Calu3 (cell line): ENCODE data around the gene SMIM5. TPM values are rescaled to one million over a fixed set of nuclear protein-coding genes. Genes with fewer than 3 reads are reported as not detected.
A peak's percentile ranks its signal among the peaks of the same experiment; 100 is the strongest.

Source experiments
- BruUV-seq: library from RNA; stranded (reverse); fragments of 400-500 nt; replicated peaks from 2 replicates; lab custom pipeline; 2021; lab: Mats Ljungman, UMichigan
- CTCF ChIA-PET: fragments of 300-600 bp; sonication (Branson Sonifier 250); formaldehyde crosslinking; loops from one replicate; lab custom pipeline; 2022; ENCODE audit warnings: antibody characterized with exemption; lab: Charles Lee
- DNase-seq: peaks from one replicate; pipeline ENCODE4 v3.0.0; 2022
- H3K27ac Mint-ChIP-seq: one replicate; pipeline ENCODE4 v1.8.0; 2022; ENCODE audit warnings: mixed read lengths; ENCODE audit not compliant: unreplicated experiment
- H3K27me3 Mint-ChIP-seq: one replicate; pipeline ENCODE4 v1.8.0; 2022; ENCODE audit warnings: mixed read lengths; ENCODE audit not compliant: unreplicated experiment
- H3K36me3 Mint-ChIP-seq: one replicate; pipeline ENCODE4 v1.8.0; 2022; ENCODE audit warnings: mild to moderate bottlenecking, moderate library complexity, mixed read lengths; ENCODE audit not compliant: insufficient read depth, unreplicated experiment
- H3K4me1 Mint-ChIP-seq: one replicate; pipeline ENCODE4 v1.8.0; 2022; ENCODE audit warnings: mild to moderate bottlenecking, low read depth, mixed read lengths; ENCODE audit not compliant: unreplicated experiment
- H3K4me3 Mint-ChIP-seq: one replicate; pipeline ENCODE4 v1.8.0; 2022; ENCODE audit warnings: mild to moderate bottlenecking, low read depth, moderate library complexity, mixed read lengths; ENCODE audit not compliant: unreplicated experiment
- H3K9me3 Mint-ChIP-seq: one replicate; pipeline ENCODE4 v1.8.0; 2022; ENCODE audit warnings: low read depth, mixed read lengths; ENCODE audit not compliant: unreplicated experiment
- CTCF ChIP-seq: fragments of 200-600 bp; IDR thresholded peaks from one replicate; pipeline ENCODE4 v1.8.0; 2022; ENCODE audit warnings: antibody characterized with exemption; ENCODE audit not compliant: unreplicated experiment
- intact Hi-C: fragments of 100-400 bp; cut with micrococcal nuclease; formaldehyde crosslinking; loops from one replicate; pipeline ENCODE4 v1.10.0; 2022; ENCODE audit not compliant: unreplicated experiment
- total RNA-seq: library from RNA; stranded (reverse); gene quantifications from 2 replicates; pipeline ENCODE4 v1.2.3, GENCODE V29; 2022

SMIM5 gene
- total RNA-seq, 1 experiment from 2014 or later, result 1.9 TPM

DNA sequence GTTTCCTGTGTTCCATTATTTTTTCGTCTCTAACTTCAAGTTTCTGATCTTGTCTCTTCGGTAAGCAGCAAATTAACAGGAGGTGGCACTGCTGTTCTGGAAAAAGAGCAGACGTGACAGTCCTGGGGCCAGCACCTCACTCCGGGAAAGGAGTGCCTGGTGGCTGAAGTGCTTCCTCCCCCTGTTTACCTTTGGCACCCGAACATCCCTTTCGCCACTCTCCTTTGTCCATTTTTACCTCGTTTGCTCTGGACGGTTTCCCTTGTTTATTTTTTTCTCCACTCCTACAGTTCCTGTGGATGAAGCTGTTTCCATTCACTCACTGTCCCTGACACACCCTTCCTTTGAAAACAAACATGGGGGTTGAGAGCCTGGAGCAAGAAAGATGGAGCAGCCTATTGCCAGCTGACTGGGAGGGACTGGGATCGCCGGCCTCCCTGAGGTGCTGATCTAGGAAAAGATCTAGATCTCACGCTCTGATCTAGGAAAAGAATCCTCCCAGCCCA, 46.5 kb downstream of the SMIM5 start:
- intact Hi-C loops, result loop anchor here (5.0 kb wide), 1 partner anchor 43 kb away; the partner anchor contains the start of gene ITGB4
- TF ChIP-seq CTCF, result no peak
- no TSS peak for BruUV-seq

DNA sequence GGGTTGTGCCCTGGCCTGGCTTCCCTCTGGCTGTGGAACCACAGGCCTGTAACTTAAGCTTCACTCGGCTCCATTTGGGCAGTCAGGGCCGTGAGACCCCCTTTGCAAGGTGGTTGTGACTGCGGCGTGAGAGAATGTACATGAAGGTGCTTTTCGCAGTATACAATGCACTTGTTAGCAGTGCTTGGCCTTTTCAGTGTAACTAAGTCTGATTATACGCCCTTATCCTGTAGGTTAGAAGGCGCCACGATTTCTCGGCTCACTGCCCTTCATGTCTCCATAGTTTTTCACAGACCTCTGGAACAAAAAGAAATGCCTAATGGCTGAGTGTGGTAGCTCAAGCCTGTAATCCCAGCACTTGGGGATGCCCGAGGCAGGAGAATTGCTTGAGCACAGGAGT, 47.2 kb downstream of the SMIM5 start:
- H3K9me3 Mint-ChIP-seq, result no peaks in the 10 kb centered on the region
- no peak overlapping the region for H3K27ac Mint-ChIP-seq
- CTCF ChIA-PET, result interaction anchor here (1.2 to 2.0 kb wide), 3 partner anchors 41 to 70 kb away, joined by 3 to 13 read pairs (median 9); partner anchors contain the start of gene ITGB4
- DNase-seq, result no peak
- H3K4me1 Mint-ChIP-seq, result peaks cover 46% of the 10 kb centered on the region
- no peaks in the 10 kb centered on the region for H3K27me3 Mint-ChIP-seq
- H3K36me3 Mint-ChIP-seq, result peaks cover 43% of the 10 kb centered on the region
- no peak for TF ChIP-seq CTCF
- no peak overlapping the region for H3K4me3 Mint-ChIP-seq
- BruUV-seq, result no TSS peak
- intact Hi-C loops, result no loop called here

More for the DNA sequence above, 46.5 kb downstream of the SMIM5 start:
- peaks cover 43% of the 10 kb centered on the region for H3K36me3 Mint-ChIP-seq
- peak overlapping the region; percentile 63 for H3K27ac Mint-ChIP-seq
- H3K9me3 Mint-ChIP-seq, result no peaks in the 10 kb centered on the region
- no peaks in the 10 kb centered on the region for H3K27me3 Mint-ChIP-seq
- no peak overlapping the region for H3K4me3 Mint-ChIP-seq
- peaks cover 39% of the 10 kb centered on the region for H3K4me1 Mint-ChIP-seq
- DNase-seq, result peak; percentile 60
- CTCF ChIA-PET, result interaction anchor here (0.6 to 2.0 kb wide), 5 partner anchors 42 to 122 kb away, joined by 3 to 13 read pairs (median 3); partner anchors contain the start of gene ITGB4

- H3K4me1 Mint-ChIP-seq, result peaks cover 52% of the 10 kb centered on the region
- H3K4me3 Mint-ChIP-seq, result no peak overlapping the region
- no peak for TF ChIP-seq CTCF
- no peak for DNase-seq
- H3K9me3 Mint-ChIP-seq, result no peaks in the 10 kb centered on the region
- peaks cover 45% of the 10 kb centered on the region for H3K36me3 Mint-ChIP-seq
- no peaks in the 10 kb centered on the region for H3K27me3 Mint-ChIP-seq
- H3K27ac Mint-ChIP-seq, result peak overlapping the region; percentile 47
- intact Hi-C loops, result no loop called here
- BruUV-seq, result no TSS peak
- CTCF ChIA-PET, result interaction anchor here (0.8 to 1.0 kb wide), 2 partner anchors 26 to 67 kb away, joined by 3 read pairs; no protein-coding TSS in a partner anchor
These were observed 48.1 kb downstream of the SMIM5 start for GRCh38 chr17:75681289-75681688.

- intact Hi-C loops, result no loop called here
- TF ChIP-seq CTCF, result no peak
- H3K4me1 Mint-ChIP-seq, result peaks cover 59% of the 10 kb centered on the region
- no peak overlapping the region for H3K4me3 Mint-ChIP-seq
- H3K9me3 Mint-ChIP-seq, result no peaks in the 10 kb centered on the region
- no TSS peak for BruUV-seq
- peak overlapping the region; percentile 88 for H3K27ac Mint-ChIP-seq
- H3K36me3 Mint-ChIP-seq, result peaks cover 43% of the 10 kb centered on the region
- peak; percentile 63 for DNase-seq
- CTCF ChIA-PET, result interaction anchor here (0.5 to 2.9 kb wide), 6 partner anchors 8 to 726 kb away, joined by 3 to 12 read pairs (median 8); partner anchors contain the start of gene ITGB4
- no peaks in the 10 kb centered on the region for H3K27me3 Mint-ChIP-seq
These were observed 50.3 kb downstream of the SMIM5 start for GRCh38 chr17:75683583-75683982.
